DLD1 (cell line): Measurements from ENCODE around the gene GPC3.
"Not testable (repeated sequence)": the region's sequence is repeated elsewhere in the genome, so short reads cannot be mapped to it uniquely, and the experiment has no call there.

ENCODE experiments used
- in situ Hi-C: cut with HindIII; loops from 2 replicates; pipeline ENCODE4 v1.10.0; 2017; ENCODE audit warnings: low sequenced_read_pairs

Gene GPC3

GRCh38 chrX:133541021-133541420 lies 444.4 kb downstream of the GPC3 start:
- in situ Hi-C loops, result no loop called here

- in situ Hi-C loops, result no loop called here
These were observed 447.2 kb downstream of the GPC3 start for GRCh38 chrX:133538148-133538547.

GRCh38 chrX:133537142-133537541 lies 448.3 kb downstream of the GPC3 start:
- in situ Hi-C loops, result no loop called here

GRCh38 chrX:133535066-133535465 lies 450.3 kb downstream of the GPC3 start:
- in situ Hi-C loops, result no loop called here

GRCh38 chrX:133534172-133534571 lies 451.2 kb downstream of the GPC3 start:
- in situ Hi-C loops, result no loop called here

GRCh38 chrX:133533249-133533648 lies 452.1 kb downstream of the GPC3 start:
- in situ Hi-C loops, result no loop called here

- in situ Hi-C loops, result no loop called here
These were observed 454.4 kb downstream of the GPC3 start for GRCh38 chrX:133530960-133531359.

- in situ Hi-C loops, result no loop called here
These were observed 455.8 kb downstream of the GPC3 start for GRCh38 chrX:133529578-133529977.

- in situ Hi-C loops, result no loop called here
These were observed 457.6 kb downstream of the GPC3 start for GRCh38 chrX:133527825-133528224.

GRCh38 chrX:133527415-133527814 lies 458.0 kb downstream of the GPC3 start:
- in situ Hi-C loops, result no loop called here

GRCh38 chrX:133526773-133527172 lies 458.6 kb downstream of the GPC3 start:
- in situ Hi-C loops, result not testable (repeated sequence)

- in situ Hi-C loops, result no loop called here
These were observed 461.9 kb downstream of the GPC3 start for GRCh38 chrX:133523526-133523925.

GRCh38 chrX:133523081-133523487 lies 462.3 kb downstream of the GPC3 start:
- in situ Hi-C loops, result no loop called here

- in situ Hi-C loops, result no loop called here
These were observed 468.7 kb downstream of the GPC3 start for GRCh38 chrX:133516686-133517085.

GRCh38 chrX:133514486-133514885 lies 470.9 kb downstream of the GPC3 start:
- in situ Hi-C loops, result no loop called here

GRCh38 chrX:133513123-133513522 lies 472.3 kb downstream of the GPC3 start:
- in situ Hi-C loops, result no loop called here

- in situ Hi-C loops, result no loop called here
These were observed 474.4 kb downstream of the GPC3 start for GRCh38 chrX:133511041-133511440.

GRCh38 chrX:133497356-133497755 lies 488.0 kb downstream of the GPC3 start:
- in situ Hi-C loops, result no loop called here

- in situ Hi-C loops, result no loop called here
These were observed 489.7 kb downstream of the GPC3 start for GRCh38 chrX:133495464-133496391.

- in situ Hi-C loops, result no loop called here
These were observed 492.0 kb downstream of the GPC3 start for GRCh38 chrX:133493366-133493765.

GRCh38 chrX:133490955-133491354 lies 494.4 kb downstream of the GPC3 start:
- in situ Hi-C loops, result no loop called here
